OCI-LY7 (cell line): ENCODE results near the gene PCSK9. TPM values are rescaled to one million over a fixed set of nuclear protein-coding genes. Genes with fewer than 3 reads are reported as not detected.

Experiments
- BruUV-seq: library from RNA; stranded (reverse); fragments of 400-500 nt; replicated peaks from 2 replicates; lab custom pipeline; 2021; lab: Mats Ljungman, UMichigan
- CTCF ChIA-PET: fragments of 300-600 bp; sonication (Branson Sonifier 250); formaldehyde crosslinking; loops from one replicate; lab custom pipeline; 2022; ENCODE audit warnings: antibody characterized with exemption; ENCODE audit not compliant: unreplicated experiment; lab: Charles Lee
- POLR2A ChIA-PET: fragments of 300-600 bp; sonication (Branson Sonifier 250); formaldehyde crosslinking; loops from one replicate; lab custom pipeline; 2022; ENCODE audit warnings: antibody characterized with exemption; lab: Charles Lee
- DNase-seq: peaks from one replicate; pipeline ENCODE4 v3.0.0-alpha.2; 2015; ENCODE audit warnings: low spot score
- H2AFZ ChIP-seq: fragments of 200-600 bp; sonication (generic), shearing (Covaris generic); 2 replicates; pipeline ENCODE4 v1.6.1; 2014; ENCODE audit warnings: mild to moderate bottlenecking, antibody characterized with exemption, low read length, moderate library complexity
- H3K27ac ChIP-seq: fragments of 200-600 bp; sonication (generic); 2 replicates; pipeline ENCODE4 v1.5.1; 2014; ENCODE audit warnings: mixed run types, low read depth, mild to moderate bottlenecking, moderate library complexity, low read length, inconsistent platforms; ENCODE audit not compliant: poor library complexity, severe bottlenecking
- H3K36me3 ChIP-seq: fragments of 200-600 bp; sonication (generic); 2 replicates; pipeline ENCODE4 v1.6.1; 2014; ENCODE audit warnings: mild to moderate bottlenecking, antibody characterized with exemption, low read length, moderate library complexity, mixed read lengths; ENCODE audit not compliant: insufficient read depth
- H3K4me1 ChIP-seq: fragments of 200-600 bp; sonication (generic); 2 replicates; pipeline ENCODE4 v1.5.1; 2014; ENCODE audit warnings: mild to moderate bottlenecking, low read length; ENCODE audit not compliant: insufficient read depth, poor library complexity, severe bottlenecking
- H3K4me2 ChIP-seq: fragments of 200-600 bp; sonication (generic); 2 replicates; pipeline ENCODE4 v1.6.1; 2014; ENCODE audit warnings: mild to moderate bottlenecking, low read length
- H3K4me3 ChIP-seq: fragments of 200-600 bp; sonication (generic); 2 replicates; pipeline ENCODE4 v1.5.1; 2014; ENCODE audit warnings: mild to moderate bottlenecking, low read depth, low read length; ENCODE audit not compliant: poor library complexity, severe bottlenecking
- H3K79me2 ChIP-seq: fragments of 200-600 bp; sonication (generic); 2 replicates; pipeline ENCODE4 v1.6.1; 2016; ENCODE audit warnings: low read depth, mild to moderate bottlenecking, low read length, moderate library complexity, mixed read lengths; ENCODE audit not compliant: insufficient read depth
- H3K9me2 ChIP-seq: fragments of 200-600 bp; sonication (generic); 2 replicates; pipeline ENCODE4 v1.6.1; 2016; ENCODE audit warnings: mild to moderate bottlenecking, low read length, mixed read lengths; ENCODE audit not compliant: insufficient read depth
- H3K9me3 ChIP-seq: fragments of 200-600 bp; sonication (generic); 2 replicates; pipeline ENCODE4 v1.6.1; 2014; ENCODE audit warnings: mild to moderate bottlenecking, mixed run types, low read length, mixed read lengths
- H4K20me1 ChIP-seq: fragments of 200-600 bp; sonication (generic); 2 replicates; pipeline ENCODE4 v1.6.1; 2014; ENCODE audit warnings: mild to moderate bottlenecking, antibody characterized with exemption, low read length, moderate library complexity, mixed read lengths; ENCODE audit not compliant: insufficient read depth
- CTCF ChIP-seq: fragments of 200-600 bp; sonication (generic); conservative IDR thresholded peaks from 2 replicates; pipeline ENCODE4 v1.5.1; 2014; ENCODE audit warnings: mild to moderate bottlenecking, antibody characterized with exemption, low read length, moderate library complexity, mixed read lengths
- EZH2phosphoT487 ChIP-seq: fragments of 200-600 bp; sonication (generic); IDR thresholded peaks from 2 replicates; pipeline ENCODE4 v1.6.1; 2018; ENCODE audit warnings: low read depth, borderline replicate concordance, mild to moderate bottlenecking, mixed run types, antibody characterized with exemption, low read length, moderate library complexity, mixed read lengths
- intact Hi-C: fragments of 100-400 bp; cut with micrococcal nuclease; formaldehyde crosslinking; loops from one replicate; pipeline ENCODE4 v1.10.0; 2022; ENCODE audit not compliant: unreplicated experiment
- total RNA-seq, 2 experiments: library from RNA; depleted of rRNA in 1 of 2; stranded (reverse); fragments of >200 nt in 1 of 2; shearing (Covaris generic) in 1 of 2; gene quantifications; 2 replicates each; pipeline ENCODE4 v1.2.3, GENCODE V29; 2014 to 2022

Gene PCSK9
- total RNA-seq, 2 experiments from 2014 or later: not detected

- TF ChIP-seq CTCF (no peak), EZH2phosphoT487 (no peak)
- Histone ChIP-seq H4K20me1 (no peaks in the 10 kb centered on the region), H3K27ac (no peak overlapping the region), H3K4me1 (no peaks in the 10 kb centered on the region), H3K36me3 (no peaks in the 10 kb centered on the region), H2AFZ (no peak overlapping the region), H3K4me3 (no peak overlapping the region), H3K4me2 (no peak overlapping the region), H3K9me3 (no peaks in the 10 kb centered on the region), H3K9me2 (no peaks in the 10 kb centered on the region), H3K79me2 (no peaks in the 10 kb centered on the region)
- ChIA-PET POLR2A (no interaction called here), CTCF (interaction anchor here (1.1 to 1.7 kb wide), 3 partner anchors 9 to 51 kb away, joined by 4 to 5 read pairs (median 4); no protein-coding TSS in a partner anchor)
- no peak for DNase-seq
- no TSS peak for BruUV-seq
- intact Hi-C loops: loop anchor here (1.0 kb wide), 2 partner anchors 46 to 51 kb away; no protein-coding TSS in a partner anchor
These were observed 43.5 kb upstream of the PCSK9 start for GRCh38 chr1:54995835-54996234.

- ChIA-PET CTCF (interaction anchor here (0.9 to 1.7 kb wide), 4 partner anchors 10 to 52 kb away, joined by 3 to 5 read pairs (median 4); no protein-coding TSS in a partner anchor), POLR2A (no interaction called here)
- no peak for TF ChIP-seq EZH2phosphoT487
- peak; percentile 88 for TF ChIP-seq CTCF
- Histone ChIP-seq H4K20me1 (no peaks in the 10 kb centered on the region), H3K4me3 (no peak overlapping the region), H2AFZ (no peak overlapping the region), H3K4me1 (no peaks in the 10 kb centered on the region), H3K9me2 (no peaks in the 10 kb centered on the region), H3K9me3 (no peaks in the 10 kb centered on the region), H3K4me2 (no peak overlapping the region), H3K27ac (no peak overlapping the region), H3K79me2 (no peaks in the 10 kb centered on the region), H3K36me3 (no peaks in the 10 kb centered on the region)
- BruUV-seq: no TSS peak
- DNase-seq: peak; percentile 75
- intact Hi-C loops: loop anchor here (1.0 kb wide), 2 partner anchors 46 to 51 kb away; no protein-coding TSS in a partner anchor
These were observed 42.9 kb upstream of the PCSK9 start for GRCh38 chr1:54996359-54996868.
